Activated naive CD4-positive, alpha-beta T cell treated with Interleukin-2 at 50 U/mL for 16 hours (primary cell): ENCODE data around the gene RERE.

Source experiments
- DNase-seq: peaks from one replicate; pipeline ENCODE4 v3.0.0-alpha.2; 2020

The RERE gene

GRCh38 chr1:8817412-8818324 lies at the start of gene RERE:
Gene RERE (minus strand): TSS chr1:8817640.
- peak; percentile 97 for DNase-seq

GRCh38 chr1:8866792-8867415 lies 49.5 kb upstream of the RERE start:
- no peak for DNase-seq

- DNase-seq = no peak
Observed at GRCh38 chr1:8866173-8866791, 48.8 kb upstream of the RERE start.

GRCh38 chr1:8864713-8865344 lies 47.4 kb upstream of the RERE start:
- DNase-seq = no peak

- DNase-seq = no peak
Observed at GRCh38 chr1:8863794-8864233, 46.4 kb upstream of the RERE start.

GRCh38 chr1:8863138-8863537 lies 45.7 kb upstream of the RERE start:
- no peak for DNase-seq

GRCh38 chr1:8862528-8862927 lies 45.1 kb upstream of the RERE start:
- DNase-seq = peak; percentile 47

- DNase-seq = no peak
Observed at GRCh38 chr1:8860738-8861516, 43.5 kb upstream of the RERE start.

- DNase-seq = peak; percentile 43
Observed at GRCh38 chr1:8858888-8859706, 41.7 kb upstream of the RERE start.

- DNase-seq = no peak
Observed at GRCh38 chr1:8858112-8858668, 40.8 kb upstream of the RERE start.

- DNase-seq = no peak
Observed at GRCh38 chr1:8856689-8857412, 39.4 kb upstream of the RERE start.

GRCh38 chr1:8854240-8854639 lies 36.8 kb upstream of the RERE start:
- DNase-seq = no peak

- DNase-seq = no peak
Observed at GRCh38 chr1:8851060-8851459, 33.6 kb upstream of the RERE start.

- DNase-seq = peak; percentile 76
Observed at GRCh38 chr1:8848663-8849386, 31.4 kb upstream of the RERE start.

GRCh38 chr1:8847990-8848389 lies 30.6 kb upstream of the RERE start:
- no peak for DNase-seq

- no peak for DNase-seq
Observed at GRCh38 chr1:8846263-8846662, 28.8 kb upstream of the RERE start.

- no peak for DNase-seq
Observed at GRCh38 chr1:8845104-8846097, 28.0 kb upstream of the RERE start.

GRCh38 chr1:8844501-8845006 lies 27.1 kb upstream of the RERE start:
- no peak for DNase-seq
